HL-60/S4 (cell line): ENCODE data around the gene CPED1.
"Not testable (repeated sequence)": the region's sequence is repeated elsewhere in the genome, so short reads cannot be mapped to it uniquely, and the experiment has no call there.

Experiments
- in situ Hi-C: fragments of 300-500 bp; cut with MboI; formaldehyde crosslinking; loops from 2 replicates; pipeline ENCODE4 v1.14.3; 2022; ENCODE audit warnings: low sequenced_read_pairs

CPED1 gene

DNA sequence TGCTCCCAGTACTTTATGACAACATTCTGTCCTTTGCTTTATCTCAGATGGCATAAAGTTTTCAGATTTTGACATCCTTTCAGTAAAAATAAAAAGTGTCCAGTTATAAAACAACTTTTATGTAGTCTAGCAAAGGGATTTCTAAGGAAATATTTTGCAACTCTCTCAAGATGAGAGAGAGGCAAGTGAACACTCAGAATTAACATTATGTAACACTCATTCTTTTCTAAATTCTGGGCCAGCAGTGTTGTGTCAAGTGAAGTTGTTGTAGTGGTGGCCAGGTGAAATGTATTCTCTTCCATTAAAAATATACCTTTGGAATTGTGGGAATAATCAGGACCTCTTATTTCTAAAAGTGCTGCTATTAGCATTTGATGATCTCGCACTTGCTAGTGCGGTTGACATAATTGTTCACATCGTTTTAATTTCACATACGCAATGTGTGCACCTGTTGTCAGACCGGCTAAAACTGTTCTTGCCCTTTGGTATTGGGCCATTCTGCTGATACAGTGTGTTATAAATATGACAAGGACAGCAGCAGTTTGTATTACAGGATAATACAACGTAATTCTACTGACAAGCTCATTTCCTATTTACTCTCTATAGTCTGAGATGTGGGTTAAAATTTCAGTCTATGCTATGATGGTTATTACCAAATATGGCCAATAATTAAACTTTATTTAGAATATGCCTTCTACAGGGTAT, 23.8 kb downstream of the CPED1 start:
- in situ Hi-C loops: no loop called here

DNA sequence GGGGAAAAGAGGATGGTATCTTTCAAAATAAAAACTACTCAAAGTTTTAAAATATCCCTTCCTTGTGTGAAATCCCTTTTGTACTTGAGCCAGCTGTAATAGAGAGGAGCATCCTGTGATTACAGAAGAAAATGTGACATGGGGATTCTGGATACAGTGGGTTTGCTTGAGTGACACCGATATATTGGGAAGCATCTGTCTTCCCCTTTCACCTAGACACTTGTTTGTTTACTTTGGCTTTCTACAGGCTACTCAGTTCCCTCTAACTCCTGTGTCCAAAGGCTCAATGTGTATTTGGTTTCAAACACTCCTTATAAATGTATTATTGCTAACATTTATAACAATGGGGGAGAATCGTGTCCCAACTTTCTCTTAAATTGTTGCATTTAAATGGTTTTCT, 24.4 kb downstream of the CPED1 start:
- in situ Hi-C loops: no loop called here

DNA sequence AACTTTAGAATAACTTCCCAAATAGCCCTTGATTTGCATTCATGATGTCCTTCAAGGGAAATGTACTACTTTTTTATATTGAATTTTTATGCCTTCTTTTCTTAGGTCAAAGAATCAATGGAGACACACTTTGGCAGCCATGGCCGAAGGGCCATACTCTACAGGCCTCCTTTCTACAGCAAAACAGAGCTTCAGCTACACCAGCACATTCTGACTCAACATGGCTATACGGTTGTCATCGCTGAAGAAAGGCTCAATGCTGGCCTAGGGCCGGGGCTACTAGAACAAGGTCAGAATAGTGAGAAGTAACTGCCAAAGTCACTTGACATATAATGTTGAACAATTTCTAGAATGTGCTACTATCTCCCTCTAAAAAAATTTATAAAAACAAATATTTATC, 27.0 kb downstream of the CPED1 start:
- in situ Hi-C loops: no loop called here

DNA sequence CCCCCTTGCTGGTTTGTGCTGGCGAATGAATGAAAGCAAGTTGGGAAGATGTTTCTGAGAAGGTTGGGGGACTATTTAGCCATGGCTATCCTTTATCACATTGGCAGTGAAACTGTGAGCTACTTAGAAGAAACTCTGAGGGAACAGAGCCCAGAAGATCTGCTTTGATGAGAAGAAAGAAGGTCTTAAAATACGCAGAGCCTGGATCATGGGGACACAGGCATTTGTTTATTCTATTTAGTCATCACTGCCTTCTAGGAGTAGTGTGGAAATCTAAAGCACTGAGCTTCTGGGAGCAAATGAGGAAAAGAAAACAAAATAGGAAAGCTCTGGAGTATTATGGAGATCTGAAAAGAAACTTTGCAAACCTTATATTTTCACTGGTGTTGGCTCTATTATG, 28.5 kb downstream of the CPED1 start:
- in situ Hi-C loops: no loop called here

DNA sequence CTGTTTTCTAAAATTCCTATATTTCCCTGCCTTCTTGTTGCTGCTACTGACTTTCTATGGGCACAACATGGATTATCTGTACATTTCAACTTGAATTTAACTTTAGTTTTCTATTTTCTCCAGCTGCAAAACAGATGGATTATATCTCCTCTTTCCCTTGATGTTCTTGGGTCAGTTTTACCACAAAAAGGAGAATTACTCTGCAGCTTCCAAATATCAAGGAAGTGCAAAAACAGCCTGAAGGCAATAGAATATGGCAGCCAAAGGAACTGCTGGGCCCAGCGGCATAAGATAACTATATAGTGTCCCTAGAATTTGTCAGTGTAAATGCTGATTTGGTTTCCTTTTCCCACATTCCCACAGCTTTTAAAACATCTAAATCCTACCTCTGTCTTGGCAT, 29.1 kb downstream of the CPED1 start:
- in situ Hi-C loops: no loop called here

DNA sequence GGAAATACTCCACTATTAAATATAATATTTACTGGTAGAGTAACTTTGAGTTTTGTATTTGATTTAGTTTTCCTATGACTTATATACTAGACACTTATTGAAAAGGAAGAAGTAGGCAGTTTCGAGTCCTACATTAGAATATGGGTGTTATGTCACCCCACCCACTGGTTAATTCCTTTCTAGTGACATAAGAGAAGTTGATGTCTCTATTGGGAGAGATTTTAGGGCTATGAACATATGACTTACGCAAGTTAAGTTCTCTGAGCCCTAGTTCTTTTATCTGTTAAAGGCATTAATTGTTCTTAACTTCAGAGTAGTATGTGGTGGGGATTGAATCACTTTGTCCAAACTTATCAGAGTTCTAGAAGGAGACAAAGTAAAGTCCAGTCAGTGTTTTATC, 30.5 kb downstream of the CPED1 start:
- in situ Hi-C loops: no loop called here

DNA sequence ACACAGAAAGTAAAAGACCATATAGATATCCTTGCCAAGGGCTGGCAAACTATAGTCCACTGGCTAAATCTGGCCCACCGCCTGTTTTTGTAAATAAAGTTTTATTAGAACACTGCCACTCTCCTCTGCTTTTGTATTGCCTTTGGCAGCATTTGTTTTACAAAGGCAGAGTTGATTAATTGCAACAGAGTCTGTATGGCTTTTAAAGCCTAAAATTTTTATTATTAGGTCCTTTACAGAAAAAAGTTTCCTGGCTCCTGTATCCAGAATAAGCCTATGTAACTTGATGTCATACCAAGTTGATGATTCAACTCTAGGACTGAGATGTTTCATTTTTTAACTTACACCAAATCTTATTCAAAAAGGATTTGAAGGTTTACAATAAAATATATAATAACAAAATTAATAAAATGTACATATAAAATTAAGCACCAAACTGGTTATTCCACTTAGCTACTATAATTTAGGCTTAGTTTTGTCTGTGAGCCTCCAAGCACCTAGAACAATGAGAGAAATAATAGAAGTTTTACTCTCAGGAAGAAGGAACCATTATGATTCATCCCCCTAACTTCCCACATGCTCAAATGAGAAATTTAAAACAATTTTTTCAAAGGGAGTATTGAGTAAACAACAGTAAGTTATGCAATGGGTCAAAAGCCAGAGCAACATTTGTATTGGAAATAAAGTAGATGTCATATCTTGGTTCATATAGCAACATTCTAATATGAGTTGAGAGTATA, 31.9 kb downstream of the CPED1 start:
- in situ Hi-C loops: no loop called here

DNA sequence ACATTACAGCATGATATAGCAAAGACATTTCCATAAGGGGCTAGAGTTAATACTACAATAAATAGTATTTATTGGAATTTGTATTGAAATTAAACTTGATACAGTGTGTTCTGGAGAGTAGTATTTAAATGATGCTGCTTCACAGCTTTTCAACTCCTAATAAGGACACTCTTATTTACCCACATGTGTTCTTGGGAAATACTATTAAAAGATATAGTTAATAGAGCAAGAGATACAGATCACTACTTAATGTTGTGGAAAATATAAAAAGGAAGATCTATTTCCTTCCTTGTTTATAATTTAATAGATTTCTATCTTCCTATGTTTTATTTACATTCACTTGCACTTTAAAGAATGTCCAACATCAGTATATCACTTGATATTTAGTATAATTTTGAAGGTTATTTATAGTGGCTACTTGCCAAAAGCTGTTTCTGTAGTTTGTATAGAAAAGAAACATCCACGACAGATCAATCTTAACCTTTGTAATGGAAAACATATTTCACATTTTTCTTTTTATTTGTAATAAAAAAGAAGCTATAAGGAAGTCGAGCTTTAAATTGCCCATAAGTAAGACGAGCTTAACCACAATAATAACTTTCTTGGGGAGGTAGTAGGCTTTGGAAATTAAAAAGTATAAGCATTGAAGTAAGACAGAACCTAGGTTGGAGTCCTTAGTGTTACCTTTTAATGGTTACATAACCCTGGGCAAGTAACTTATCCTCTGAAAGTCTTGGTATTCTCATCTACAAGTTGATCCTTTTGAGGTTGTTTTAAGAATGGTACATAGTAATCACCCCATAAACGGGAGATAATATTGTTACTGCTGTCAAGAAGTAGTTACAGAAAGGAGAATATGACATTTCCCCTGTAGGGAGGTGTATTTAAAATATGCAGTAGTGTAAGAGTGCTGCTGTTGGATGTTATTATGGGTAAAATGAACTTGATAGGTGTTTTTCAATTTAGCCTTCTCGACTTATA, 32.8 kb downstream of the CPED1 start:
- in situ Hi-C loops: no loop called here

DNA sequence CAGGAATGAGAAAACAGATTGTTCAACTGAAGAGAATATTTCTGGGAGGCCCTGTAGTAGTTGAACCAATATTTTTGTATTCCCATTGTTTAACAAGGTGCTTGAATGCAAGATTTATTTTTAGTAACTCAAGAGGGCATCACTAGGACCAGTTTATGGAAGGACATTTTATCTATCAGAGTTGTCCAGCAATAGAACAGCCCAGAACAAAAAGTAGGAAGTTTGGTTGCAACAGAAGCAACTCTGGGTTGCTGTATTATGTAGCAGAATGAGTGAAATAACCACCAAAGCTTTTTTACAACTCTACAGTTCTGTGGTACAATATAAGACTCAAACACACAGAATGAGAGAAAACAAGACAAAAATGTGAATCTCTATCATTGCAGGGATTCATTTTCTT, 34.7 kb downstream of the CPED1 start:
- in situ Hi-C loops: no loop called here

DNA sequence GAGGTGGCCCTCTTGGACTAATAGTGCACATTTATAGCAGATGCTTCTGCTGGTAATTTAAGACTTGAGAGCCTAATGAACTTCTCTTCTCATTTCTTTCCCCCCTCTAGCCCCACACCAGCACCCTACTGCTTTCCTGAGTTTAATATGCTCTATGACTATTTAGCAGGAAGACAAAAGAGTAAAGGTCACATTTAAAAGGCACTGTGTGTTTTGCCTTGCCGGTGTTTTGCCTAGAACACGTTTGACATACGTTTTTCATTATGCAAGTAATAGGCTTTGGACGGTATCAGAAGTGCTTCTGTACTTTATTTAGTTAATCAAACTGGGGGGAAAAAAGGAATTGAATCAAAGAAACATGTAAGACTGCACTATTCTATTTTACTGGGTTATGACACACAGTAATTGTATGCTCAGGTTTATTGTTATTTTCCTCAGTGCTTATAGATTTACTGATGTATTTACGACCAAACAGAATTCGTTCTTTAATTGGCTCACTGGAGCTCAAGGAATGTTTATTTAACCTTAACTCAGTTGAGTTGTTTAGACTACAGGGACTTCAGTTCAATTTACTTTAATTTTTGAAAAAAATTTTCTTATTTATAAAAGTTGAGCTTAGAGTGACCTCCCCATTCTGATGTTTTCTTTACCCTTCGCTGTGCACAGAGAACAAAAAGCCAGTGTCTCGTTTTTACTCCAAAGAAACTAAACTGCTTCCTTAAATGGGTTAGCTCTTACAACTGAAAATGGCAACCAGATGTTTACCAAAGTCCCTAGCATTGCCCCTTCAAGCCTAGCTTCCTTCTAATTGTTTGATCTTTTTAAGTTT, 35.4 kb downstream of the CPED1 start:
- in situ Hi-C loops: no loop called here

DNA sequence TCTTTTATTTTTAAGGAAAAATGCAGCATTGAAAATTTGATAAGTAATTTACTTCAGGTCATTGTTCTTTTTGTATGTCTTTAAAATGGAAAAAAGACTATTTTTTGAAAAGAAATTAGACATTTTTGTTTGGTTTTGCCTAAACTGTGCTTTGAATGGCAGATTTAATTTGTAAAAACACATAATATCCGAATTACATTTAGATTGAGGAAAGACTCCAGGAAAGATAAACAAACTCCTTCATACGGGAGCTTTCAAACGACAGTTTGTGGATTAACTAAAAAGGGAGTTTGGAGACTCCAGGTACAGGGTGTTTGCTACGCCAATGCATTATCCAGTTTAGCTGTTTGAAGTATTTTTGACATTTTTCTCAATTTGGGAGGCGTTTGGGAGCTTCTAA, 36.1 kb downstream of the CPED1 start:
- in situ Hi-C loops: no loop called here

DNA sequence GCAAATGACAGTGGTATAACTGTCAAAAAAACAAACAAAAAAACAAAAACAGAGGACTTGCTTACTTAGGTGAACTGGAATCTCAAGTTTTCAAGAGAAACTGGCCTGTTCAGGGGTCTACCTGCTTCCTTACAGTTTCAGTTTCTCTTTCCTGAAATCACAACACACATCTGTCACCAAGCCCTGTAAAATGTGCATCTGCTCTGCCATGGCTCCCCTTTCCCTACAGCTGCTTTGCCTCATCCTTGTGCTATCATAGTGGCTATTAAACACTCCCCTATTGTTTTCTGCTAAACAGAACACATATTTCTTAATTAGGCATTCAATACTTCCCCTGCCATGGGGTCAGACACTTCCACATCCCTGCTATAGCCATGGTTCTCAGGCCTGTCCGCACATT, 37.6 kb downstream of the CPED1 start:
- in situ Hi-C loops: no loop called here

DNA sequence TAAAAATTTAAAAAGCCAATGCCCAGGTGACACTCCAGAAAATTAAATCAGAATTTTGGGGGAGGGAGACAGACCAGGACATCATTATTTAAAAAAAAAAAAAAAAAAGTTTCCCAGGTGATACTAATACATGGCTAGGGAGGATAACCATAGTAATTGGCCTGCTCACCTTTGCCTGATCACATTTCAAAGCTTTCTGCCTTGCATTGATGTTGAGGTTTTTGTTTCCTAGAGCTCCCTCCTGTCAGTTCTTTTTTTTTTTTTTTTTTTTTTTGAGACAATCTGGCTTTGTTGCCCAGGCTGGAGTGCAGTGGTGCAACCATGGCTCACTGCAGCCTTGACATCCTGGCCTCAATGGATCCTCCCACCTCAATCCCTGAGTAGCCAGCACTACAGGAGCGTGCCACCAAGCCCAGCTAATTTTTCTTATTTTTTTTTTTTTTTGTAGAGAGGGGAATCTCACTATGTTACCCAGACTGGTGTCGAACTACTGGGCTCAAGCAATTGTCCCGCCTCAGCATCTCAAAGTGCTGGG, 38.1 kb downstream of the CPED1 start:
- in situ Hi-C loops: no loop called here

DNA sequence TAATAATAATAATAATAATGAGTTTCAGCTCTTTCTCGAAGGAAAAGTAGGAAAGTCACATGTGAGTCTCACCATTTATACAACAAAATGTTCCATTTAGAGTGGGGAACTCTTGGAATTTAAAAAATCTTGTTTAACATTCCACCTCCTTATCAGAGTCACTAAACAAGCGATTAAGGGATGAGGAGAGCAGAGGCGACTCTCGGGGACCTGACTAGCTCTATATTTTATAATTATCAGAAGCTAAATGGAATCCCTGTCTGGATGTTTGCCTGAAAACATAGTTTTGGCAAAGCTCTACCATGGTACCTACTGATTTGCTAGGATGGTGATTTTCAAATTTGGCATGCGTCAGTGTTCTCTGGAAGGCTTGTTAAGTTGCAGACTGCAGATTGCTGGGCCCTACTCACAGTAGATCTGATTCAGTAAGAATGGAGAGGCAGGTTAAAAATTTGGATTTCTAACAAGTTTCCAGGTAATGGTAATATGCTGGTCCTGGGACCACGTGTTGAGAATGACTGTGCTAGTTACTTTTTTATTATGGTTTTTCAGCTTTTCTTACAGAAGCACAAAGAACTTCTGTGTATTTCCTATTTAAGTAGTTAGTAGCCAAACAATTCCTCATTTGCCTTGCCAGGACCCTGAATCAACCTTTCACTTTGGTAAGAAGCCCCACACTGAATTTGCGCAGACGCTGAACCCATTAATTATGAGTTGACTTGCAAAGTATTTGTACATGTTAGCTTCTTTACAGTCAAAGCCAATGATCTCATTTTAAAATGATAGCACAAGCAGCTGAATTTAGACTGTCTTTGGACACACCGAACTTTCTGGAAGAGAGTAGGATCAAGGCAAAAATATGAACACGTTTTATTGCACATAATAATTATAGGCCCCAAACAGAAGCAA, 39.5 kb downstream of the CPED1 start:
- in situ Hi-C loops: no loop called here

DNA sequence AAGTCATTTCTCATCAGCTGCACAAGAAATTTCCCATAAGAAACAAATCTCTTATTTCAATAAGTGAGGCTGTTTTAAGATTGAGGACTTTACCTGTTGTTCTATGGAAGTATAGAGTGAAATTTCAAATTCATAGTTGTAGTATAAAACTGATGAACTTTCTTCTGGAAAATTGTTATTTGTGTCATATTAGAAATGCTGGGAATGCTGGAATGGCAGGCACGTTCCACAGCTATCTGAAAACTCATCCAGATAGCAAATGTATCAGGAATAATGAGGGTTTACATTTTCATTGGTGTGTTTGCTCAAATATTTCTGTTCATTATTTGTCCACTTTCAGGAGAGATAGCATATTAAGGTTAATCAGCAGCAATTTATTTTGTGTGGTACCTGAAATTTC, 40.8 kb downstream of the CPED1 start:
- in situ Hi-C loops: no loop called here

DNA sequence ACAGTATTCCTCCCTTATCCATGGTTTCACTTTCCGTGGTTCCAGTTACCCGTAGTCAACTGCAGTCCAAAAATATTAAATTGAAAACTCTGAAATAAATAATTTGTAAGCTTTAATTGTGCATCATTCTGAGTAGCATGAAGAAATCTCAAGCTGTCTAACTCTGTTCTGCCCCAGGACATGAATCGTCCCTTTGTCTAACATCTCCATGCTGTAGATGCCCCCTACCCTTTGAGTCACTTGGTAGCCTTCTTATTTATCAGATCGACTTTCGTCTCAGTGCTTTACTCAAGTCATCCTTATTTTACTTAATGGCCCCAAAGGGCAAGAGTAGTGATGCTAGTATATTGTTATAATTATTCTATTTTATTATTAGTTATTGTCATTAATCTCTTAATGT, 41.8 kb downstream of the CPED1 start:
- in situ Hi-C loops: no loop called here

DNA sequence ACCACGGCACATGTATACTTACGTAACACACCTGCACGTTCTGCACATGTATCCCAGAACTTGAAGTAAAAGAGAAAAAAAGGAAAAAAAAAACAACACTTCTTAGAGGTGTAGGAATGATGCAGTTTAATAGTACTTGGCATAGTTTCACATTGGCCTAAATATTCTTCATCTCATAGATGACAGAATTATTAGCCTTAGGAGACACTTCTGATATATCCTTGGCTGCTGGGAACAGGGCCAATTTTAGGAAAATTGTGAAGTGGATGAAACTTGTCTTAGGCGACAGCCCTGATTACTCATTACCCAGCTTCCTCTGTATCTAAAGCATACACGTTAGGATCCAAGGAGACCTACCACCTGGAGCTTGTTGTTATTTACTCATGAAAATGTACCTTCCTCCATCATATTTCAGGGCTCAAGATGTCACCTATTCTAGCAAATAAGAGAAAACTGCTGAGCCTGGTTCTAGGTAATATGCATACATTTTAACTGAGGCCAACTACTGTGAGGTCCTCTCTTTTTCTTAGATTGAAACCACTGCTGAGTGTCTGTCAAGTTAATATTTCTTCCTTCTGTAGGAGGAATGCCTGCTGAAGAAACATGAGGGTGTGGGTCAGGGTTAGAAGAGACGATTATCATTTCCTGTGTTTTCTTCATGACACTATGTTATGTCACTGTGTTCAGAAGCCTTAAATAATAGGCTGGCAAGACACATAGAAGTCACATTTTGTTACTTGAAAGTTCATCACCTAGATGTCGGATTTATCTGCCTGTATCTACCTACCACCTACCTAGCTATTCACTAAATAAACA, 44.3 kb downstream of the CPED1 start:
- in situ Hi-C loops: no loop called here

DNA sequence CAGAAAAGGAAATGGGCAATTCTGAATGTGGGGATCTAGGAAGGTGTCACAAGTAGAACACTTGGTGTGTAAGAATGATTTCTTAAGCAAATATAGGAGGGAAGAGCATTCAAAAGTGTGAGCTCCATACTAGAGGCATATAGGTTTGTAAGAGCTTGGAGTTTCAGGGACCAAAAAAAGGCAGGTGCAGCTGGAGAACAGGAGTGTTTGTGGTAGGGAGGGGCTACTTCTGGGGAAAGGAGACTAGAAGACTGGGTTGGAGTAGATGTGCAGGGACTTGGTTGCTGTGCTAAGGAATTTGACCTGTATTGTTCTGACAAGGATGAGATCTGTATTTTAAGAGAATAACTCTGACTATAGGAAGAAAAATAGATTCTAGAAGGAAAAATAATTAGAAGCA, 46.4 kb downstream of the CPED1 start:
- in situ Hi-C loops: no loop called here

DNA sequence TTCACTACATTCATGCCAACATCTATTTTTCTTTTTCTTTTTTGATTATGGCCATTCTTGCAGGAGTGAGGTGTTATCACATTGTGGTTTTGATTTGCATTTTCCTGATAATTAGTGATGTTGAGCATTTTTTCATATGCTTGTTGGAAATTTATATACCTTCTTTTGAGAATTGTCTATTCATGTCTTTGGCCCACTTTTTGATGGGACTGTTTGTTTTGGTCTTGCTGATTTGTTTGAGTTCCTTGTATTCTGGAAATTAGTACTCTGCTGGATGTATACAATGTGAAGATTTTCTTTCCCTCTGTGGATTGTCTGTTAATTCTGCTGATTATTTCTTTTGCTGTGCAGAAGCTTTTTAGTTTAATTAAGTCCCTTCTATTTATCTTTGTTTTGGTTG, 48.3 kb downstream of the CPED1 start:
- in situ Hi-C loops: not testable (repeated sequence)
